Stimulated activated CD8-positive, alpha-beta memory T cell treated with anti-CD3 and anti-CD28 coated beads, Interleukin-4, amount 100 ng/mL, for 48 hours (primary cell): ENCODE results near the gene ZMIZ1.

ENCODE experiments used
- DNase-seq: peaks from one replicate; pipeline ENCODE4 v3.0.0-alpha.2; 2020

Gene ZMIZ1

DNA sequence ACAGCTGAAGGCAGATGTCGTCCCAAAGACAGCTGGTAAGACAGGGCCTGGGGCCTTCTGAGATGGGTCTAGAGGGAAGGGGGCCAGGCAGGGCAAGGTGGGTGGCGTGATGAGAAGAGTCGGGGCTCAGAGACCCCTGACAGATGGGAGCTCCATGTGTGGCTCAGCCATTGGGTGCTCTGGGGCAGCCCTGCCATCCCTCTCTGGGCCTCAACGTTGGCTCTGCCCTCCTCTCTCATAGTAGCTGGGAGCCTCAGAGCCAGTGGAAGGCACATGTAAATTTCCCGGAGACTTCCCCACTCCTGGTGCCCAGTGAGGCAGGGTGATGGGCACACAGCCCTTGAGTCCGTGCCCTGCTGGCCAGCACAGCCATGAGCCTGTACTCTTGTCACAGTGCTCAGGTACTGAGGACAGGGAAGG, 280.3 kb downstream of the ZMIZ1 start:
- no peak for DNase-seq

DNA sequence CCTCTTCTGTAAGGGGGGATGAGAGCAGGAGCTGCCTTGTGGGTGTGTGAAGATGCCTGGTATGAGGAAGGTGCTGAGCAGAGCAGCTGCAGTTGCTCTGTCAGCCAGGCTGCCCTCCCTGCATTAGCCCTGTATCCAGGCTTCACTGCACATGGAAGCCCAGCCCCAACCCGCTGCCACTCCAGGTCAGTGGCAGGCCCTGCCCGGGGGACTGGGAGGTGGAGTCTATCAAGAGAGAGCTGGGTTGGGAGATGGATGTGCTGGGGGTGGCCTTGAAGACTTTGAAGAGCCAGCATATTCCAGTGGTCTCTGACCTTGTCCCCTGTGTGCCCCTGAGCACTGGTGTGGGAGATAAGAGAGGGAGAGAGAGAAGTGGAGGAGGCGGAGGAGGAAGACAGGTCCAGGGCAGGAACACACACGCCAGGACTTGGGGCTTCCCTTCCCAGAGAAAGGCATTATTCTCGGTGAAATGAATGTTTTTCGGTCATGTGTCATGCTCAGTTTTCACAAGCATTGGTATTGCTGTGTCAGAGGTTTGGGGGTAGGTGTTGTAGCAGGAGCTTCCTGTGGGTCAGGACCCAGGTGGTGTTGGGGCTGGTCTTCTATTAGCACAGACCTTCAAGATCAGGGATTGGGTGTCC, 281.1 kb downstream of the ZMIZ1 start:
- DNase-seq, result no peak

DNA sequence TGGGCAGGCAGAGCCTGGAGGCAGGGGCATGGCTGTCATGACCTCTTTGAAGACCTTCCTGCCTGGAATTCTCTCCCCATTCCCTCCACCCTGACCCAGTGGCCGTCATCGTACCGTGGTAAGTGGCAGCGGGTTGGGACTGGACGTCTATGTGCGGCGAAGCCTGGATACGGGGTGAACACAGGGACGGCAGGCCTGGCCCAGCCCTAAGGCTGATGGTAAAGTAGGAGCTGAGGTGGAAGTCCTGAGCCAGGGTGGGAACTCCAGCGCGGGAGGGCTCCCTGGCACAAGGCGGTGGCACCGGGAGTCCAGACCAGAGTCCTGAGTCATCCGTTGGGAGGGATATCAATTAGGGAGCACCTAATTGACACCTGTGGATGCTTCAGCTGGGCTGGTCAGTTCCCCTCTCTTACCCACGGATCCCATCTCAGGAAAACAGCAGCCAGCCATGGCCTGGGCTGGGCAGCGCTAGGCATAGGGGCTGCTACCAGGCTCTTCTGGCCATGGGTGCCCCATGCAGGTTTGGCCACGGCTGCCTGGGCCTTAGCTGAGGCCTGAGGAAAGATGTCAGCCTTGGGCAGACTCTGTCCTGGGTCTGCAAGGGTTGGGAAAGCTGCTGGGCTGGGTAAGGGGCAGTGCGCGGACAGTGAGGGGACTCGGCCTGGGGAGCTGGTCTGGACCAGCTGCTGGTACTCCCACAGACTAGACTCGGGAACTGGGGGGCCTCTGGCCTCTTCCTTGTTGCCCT, 281.8 kb downstream of the ZMIZ1 start:
- DNase-seq, result no peak

DNA sequence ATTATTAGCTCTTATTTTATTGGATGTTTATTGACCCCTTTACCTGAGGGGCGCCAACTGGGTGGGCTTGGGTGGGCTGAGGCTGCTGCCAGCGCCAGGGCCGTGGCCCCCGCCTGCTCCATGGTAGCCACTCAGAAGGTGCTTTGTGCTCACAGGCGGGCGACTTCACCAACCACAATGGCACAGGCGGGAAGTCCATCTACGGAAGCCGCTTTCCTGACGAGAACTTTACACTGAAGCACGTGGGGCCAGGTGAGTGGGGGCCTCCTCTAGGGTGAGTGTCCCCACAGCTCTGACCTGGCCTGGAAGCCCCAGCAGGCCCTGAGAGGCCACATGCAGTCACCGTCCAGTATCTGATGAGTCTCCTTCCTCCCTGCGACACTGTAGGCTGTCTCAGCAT, 282.6 kb downstream of the ZMIZ1 start:
- DNase-seq, result no peak

DNA sequence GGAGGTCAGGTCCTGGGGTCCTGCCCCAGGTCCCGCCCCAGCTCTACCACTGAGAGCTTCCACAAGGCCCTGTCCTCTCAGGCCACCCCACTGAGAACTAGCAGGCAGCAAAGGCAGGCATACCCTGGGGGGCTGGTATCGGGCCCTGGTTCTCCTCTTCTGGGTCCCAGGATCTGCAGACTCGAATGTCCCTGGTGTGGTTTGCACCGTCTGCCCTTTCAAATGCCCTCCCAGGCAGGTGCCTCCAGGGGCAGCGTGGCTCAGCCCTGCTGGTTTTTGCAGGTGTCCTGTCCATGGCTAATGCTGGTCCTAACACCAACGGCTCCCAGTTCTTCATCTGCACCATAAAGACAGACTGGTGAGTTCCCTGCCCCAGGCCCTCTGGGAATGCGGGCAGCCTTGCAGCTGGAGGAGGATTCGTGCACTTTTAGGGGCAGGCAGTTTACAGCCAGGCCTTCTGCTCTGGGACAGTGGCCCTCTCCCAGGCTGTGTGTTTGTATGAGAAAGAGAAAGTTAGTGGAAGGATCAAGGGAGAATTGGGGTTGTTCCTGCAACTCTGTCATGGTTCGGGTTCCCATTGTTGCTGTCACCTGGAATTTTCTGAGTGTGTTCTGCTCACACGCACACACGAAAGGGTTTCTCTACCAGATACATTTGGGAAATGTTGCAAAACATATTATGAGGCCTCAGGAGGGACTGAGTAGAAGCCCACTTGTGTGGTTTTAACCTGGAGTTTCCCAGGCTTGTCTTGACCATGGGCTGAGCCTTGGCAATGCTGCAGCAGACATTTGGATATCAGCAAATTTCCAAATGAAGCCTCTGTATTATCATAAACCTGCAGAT, 283.5 kb downstream of the ZMIZ1 start:
- DNase-seq, result peak; percentile 21

DNA sequence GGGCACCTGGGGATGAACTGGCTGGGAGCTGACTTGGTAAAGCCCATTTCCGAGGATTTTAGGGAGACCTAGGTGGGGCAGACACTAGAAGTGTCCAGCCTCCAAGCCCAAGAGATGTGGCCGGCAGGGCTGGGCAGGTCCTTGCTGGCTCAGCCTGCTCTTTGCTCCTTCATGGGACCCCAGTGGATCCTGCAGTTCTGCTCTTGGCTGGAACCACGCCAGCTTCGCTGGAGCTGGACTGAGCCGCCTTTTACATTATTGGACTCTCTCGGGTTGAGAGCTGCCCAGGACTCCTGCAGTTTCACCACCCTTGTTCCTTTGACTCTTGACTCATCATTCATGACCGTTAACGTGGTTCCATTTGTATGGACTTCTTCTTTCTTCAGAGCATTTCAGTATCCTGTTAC, 284.2 kb downstream of the ZMIZ1 start:
- DNase-seq, result no peak

DNA sequence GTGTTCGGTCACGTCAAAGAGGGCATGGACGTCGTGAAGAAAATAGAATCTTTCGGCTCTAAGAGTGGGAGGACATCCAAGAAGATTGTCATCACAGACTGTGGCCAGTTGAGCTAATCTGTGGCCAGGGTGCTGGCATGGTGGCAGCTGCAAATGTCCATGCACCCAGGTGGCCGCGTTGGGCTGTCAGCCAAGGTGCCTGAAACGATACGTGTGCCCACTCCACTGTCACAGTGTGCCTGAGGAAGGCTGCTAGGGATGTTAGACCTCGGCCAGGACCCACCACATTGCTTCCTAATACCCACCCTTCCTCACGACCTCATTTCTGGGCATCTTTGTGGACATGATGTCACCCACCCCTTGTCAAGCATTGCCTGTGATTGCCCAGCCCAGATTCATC, 285.0 kb downstream of the ZMIZ1 start:
- no peak for DNase-seq

DNA sequence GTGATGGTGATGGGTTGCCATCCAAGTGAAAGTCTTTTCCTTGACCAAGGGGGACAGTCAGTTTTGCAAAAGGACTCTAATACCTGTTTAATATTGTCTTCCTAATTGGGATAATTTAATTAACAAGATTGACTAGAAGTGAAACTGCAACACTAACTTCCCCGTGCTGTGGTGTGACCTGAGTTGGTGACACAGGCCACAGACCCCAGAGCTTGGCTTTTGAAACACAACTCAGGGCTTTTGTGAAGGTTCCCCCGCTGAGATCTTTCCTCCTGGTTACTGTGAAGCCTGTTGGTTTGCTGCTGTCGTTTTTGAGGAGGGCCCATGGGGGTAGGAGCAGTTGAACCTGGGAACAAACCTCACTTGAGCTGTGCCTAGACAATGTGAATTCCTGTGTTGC, 285.4 kb downstream of the ZMIZ1 start:
- no peak for DNase-seq

DNA sequence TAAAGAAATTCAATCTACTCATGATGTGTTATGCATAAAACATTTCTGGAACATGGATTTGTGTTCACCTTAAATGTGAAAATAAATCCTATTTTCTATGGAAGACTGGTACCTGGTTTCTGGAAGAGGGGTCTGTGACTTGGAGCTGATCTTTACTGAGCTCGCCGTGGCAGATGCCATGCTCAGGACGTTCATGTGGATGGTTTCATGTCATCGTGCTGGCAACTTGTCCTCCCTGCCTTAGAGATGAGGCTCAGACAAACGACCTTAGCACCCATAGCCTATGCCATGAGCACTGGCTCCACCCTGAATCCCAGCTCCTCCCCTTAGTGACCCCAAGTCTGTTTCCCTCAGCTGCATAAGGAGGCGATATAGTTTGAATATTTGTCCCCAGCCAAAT, 285.8 kb downstream of the ZMIZ1 start:
- no peak for DNase-seq

DNA sequence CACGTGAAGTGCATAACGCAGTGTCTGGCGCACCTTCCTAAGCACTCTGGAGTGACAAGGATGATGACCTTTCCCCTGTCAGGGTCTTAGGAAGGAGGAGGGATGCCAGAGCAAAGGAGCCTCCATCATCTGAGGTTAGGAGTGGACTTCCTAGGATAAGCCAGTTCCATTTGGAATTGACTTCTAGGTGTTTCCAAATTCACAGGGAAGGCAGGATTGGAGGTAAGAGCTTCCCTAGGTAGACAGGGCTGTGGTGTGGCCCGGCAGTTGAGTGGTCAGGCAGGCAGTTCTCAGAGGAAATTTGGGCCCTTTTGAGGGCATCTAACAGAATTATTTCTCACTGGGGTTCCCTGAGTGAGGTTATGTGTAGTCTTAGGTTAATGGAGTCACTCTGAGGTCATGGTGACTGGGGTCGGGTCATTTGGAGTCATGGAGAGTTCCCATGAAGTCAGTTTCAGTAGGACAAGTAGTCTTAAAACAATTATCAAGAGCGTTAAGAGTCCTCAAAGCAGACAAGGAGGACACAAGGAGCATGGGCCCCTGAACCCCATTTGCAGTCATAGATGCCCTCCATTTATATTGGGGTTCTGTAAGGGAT, 286.8 kb downstream of the ZMIZ1 start:
- no peak for DNase-seq

DNA sequence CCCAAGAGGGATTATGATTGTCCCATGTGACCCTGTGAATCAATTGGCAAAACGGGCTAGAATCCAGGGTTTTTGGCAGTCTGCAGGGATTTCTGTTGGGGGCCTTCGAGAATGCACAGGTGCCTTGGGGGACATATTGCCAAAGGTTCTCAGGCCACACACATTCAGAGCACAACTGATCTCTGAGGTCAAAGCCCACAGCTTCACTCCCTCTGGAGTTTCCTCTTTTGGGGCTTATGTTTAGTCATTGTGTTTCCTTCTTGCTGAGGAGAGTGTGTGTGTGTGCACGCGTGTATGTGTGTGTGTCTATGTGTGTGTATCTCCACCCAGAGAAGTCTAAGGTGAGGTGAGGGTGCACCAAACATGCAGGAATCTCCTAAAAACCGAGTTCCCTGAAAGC, 287.3 kb downstream of the ZMIZ1 start:
- DNase-seq, result no peak

DNA sequence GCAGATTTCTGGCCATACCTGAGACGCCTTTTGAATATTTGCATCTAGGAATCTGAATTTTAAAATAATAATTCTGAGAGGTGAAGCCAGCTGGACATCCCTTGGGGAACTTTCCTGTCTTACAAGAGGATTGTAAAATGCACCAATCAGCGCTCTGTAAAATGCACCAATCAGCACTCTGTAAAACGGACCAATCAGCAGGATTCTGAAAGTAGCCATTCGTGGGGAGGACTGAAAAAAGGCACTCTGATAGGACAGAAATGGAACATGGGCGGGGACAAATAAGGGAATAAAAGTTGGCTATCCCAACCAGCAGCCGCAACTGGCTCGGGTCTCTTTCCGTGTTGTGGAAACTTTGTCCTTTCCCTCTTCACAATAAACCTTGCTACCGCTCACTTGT, 288.4 kb downstream of the ZMIZ1 start:
- no peak for DNase-seq

DNA sequence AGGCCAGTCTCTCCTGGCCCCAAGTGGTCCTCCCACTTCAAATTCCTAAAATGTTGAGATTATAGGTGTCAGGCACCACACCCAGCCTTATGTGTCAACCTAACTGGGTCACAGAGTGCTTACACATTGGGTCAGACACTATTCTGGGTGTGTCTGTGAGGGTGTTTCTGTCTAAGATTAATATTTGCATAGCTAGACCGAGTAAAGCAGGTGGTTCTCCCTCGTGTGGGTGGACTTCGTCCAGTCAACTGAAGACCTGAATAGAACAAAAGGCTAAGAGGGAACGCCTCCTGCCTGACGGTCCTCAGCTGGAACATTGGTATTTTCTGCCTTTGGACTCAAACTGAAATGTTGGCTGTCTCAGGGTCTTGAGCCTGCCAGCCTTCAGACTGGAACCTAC, 290.0 kb downstream of the ZMIZ1 start:
- peak; percentile 17 for DNase-seq

DNA sequence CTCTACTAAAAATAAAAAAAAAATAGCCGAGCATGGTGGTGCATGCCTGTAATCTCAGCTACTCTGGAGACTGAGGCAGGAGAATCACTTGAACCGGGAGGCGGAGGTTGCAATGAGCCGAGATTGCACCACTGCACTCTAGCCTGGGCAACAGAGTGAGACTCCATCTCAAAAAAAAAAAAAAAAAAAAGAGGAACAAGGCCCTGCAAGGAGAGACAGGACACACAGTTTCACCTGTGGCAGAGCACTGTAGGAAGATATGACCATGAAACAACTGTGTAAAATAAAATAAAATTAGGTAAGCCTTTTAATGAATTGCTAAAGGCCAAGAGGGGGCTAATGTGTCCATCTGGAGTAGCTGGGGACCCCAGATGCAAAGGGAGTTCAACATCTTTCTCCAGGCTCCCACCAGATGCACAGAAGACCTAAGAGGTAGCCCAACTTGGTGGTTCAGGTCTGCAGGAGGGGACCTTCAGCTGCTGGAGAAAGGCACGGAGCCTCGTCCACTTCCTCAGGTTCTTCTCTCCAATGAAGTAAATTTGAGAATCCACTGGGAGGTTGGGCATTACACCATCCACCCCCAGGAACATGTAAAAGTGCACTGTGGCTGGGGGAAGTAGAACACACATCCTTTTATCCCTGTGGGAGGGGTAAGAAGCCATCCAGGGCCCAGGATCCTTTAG, 291.2 kb downstream of the ZMIZ1 start:
- no peak for DNase-seq

DNA sequence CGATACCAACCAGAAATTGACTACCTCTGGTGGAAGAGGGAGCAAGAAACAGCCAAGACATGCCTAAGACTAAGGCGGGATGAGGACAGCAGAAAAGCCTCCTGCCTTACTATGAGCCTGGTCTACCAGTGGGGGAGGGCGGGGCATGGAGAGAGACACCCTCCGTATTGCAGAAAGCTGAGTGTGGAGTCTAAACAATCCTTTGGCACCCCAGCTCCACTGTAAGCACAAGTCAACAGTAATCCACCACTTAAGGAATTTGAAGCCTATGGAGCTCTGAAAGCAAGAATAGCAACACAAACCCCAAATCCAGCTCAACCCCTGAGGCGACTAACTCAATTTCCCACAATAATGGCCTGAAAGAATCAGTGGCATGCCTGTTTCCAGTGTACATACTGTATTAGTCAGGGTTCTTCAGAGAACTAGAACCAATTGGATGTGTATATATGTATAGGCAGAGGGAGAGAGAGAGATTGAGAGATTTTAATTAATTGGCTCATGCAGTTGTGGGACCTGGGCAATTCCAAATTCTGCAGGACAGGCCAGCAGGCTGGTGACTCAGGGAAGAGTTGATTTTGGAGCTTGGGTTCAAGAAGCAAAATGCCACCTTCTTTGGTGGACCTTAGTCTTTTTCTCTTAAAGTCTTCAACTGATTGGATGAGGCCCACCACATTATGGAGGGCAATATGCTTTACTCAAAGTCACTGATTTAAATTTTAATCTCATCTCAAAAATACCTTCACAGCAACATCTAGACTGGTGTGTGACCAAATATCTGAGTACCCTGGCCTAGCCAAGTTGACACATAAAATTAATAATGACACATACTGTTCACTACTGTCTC, 292.0 kb downstream of the ZMIZ1 start:
- no peak for DNase-seq

DNA sequence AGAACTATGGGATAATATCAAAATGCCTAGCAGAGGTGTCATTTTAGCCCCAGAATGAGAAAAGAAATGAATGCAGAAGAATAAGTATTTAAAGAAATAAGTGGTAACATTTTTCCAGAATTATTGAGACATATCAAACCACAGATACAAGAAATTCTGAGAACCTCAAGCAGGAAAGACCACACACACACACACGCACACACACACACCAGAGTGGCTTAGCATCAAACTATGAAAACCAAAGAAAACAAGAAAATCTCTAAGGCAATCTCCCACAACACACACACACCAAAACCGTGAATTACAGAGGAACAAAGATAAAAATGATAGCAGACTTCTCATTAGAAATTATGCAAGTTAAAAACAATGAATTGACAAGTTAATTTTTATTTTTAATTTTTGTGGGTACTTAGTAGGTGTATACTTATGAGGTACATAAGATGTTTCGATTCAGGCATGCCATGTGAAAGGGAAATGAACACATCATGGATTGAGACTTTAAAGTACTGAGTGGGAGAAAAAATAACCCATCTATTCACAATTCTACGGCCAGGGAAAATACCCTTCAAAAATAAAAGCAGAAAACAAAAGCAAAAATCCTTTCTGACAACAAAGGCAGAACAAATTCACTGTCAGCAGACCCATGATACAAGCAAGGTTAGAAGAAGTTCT, 293.1 kb downstream of the ZMIZ1 start:
- no peak for DNase-seq
